Neural progenitor cell (in vitro differentiated cells): ENCODE measurements around the gene ENPP6.

Experiments used
- EZH2 ChIP-seq: fragments of 200-600 bp; sonication (generic); IDR thresholded peaks from 2 replicates; pipeline ENCODE4 v1.6.1; 2017; ENCODE audit warnings: antibody characterized with exemption, mild to moderate bottlenecking, moderate library complexity
- EZH2phosphoT487 ChIP-seq: fragments of 200-600 bp; sonication (generic); IDR thresholded peaks from 2 replicates; pipeline ENCODE4 v1.6.1; 2017; ENCODE audit warnings: antibody characterized with exemption
- TF ChIP-seq, protein P1 (sequence below): fragments of 200-600 bp; sonication (generic); IDR thresholded peaks from 2 replicates; pipeline ENCODE4 v1.5.1; 2017; ENCODE audit warnings: antibody characterized with exemption, mild to moderate bottlenecking

DNA sequence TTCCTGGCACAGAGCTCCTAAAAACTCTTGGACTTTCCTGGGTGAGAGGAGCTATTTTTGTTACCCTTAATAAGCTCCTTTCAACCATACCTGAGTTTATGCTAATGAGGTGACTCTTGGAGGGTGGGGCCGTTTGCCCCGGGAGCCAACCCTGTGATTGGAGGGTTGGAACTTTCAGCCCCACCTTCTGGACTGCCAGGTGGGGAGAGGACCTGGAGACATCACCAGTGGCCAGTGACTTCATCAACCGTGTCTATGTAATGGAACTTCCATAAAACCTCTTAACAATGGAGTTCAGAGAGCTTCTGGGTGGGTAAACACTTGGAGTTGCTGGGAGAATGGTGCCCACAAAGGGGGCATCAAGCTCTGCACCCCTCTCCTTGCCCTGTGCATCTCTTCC lies 17.9 kb upstream of the ENPP6 start:
- TF ChIP-seq, protein P1, sequence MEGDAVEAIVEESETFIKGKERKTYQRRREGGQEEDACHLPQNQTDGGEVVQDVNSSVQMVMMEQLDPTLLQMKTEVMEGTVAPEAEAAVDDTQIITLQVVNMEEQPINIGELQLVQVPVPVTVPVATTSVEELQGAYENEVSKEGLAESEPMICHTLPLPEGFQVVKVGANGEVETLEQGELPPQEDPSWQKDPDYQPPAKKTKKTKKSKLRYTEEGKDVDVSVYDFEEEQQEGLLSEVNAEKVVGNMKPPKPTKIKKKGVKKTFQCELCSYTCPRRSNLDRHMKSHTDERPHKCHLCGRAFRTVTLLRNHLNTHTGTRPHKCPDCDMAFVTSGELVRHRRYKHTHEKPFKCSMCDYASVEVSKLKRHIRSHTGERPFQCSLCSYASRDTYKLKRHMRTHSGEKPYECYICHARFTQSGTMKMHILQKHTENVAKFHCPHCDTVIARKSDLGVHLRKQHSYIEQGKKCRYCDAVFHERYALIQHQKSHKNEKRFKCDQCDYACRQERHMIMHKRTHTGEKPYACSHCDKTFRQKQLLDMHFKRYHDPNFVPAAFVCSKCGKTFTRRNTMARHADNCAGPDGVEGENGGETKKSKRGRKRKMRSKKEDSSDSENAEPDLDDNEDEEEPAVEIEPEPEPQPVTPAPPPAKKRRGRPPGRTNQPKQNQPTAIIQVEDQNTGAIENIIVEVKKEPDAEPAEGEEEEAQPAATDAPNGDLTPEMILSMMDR = no peak
- TF ChIP-seq EZH2phosphoT487 = no peak
- TF ChIP-seq EZH2 = no peak
